SK-N-SH (cell line): ENCODE results near the gene NEUROG3. TPM values are rescaled to one million over a fixed set of nuclear protein-coding genes. Genes with fewer than 3 reads are reported as not detected.

Source experiments
- CTCF ChIA-PET: fragments of 300-600, 350-600 bp; formaldehyde crosslinking; extraction: SDS; loops from one replicate; lab custom pipeline; 2021; lab: Yijun Ruan, JAX
- POLR2A ChIA-PET: fragments of 350-600 bp; sonication (Branson Sonifier 250); formaldehyde crosslinking; extraction: SDS; loops from one replicate; lab custom pipeline; 2020; ENCODE audit warnings: antibody characterized with exemption, inconsistent platforms; lab: Yijun Ruan, JAX
- DNase-seq: peaks from one replicate; pipeline ENCODE4 v3.0.0; 2012
- H2AFZ ChIP-seq: fragments of 200-600 bp; sonication (generic); 2 replicates; pipeline ENCODE4 v1.8.1; 2016; ENCODE audit warnings: antibody characterized with exemption, mild to moderate bottlenecking, low read depth
- H3F3A ChIP-seq: fragments of 200-600 bp; sonication (generic); replicated peaks from 2 replicates; pipeline ENCODE3; 2016; ENCODE audit warnings: antibody characterized with exemption, mild to moderate bottlenecking; ENCODE audit not compliant: insufficient read depth
- H3K27ac ChIP-seq, 2 experiments: fragments of 200-500 bp in 1 of 2; fragments of 200-600 bp in 1 of 2; sonication (Bioruptor generic) in 1 of 2; sonication (generic), shearing (Covaris generic) in 1 of 2; 2 replicates each; pipeline versions ENCODE4 v1.5.1 to v1.6.1; 2014 to 2016; ENCODE audit warnings: low read depth in 2 of 2, inconsistent platforms in 1 of 2, low read length in 1 of 2, mild to moderate bottlenecking in 1 of 2, mixed read lengths in 1 of 2
- H3K27me3 ChIP-seq: fragments of 200-600 bp; sonication (generic), shearing (Covaris generic); 2 replicates; pipeline ENCODE4 v1.6.1; 2016; ENCODE audit warnings: mixed run types; ENCODE audit not compliant: insufficient read depth
- H3K36me3 ChIP-seq, 2 experiments: fragments of 200-500 bp in 1 of 2; fragments of 200-600 bp in 1 of 2; sonication (Bioruptor generic) in 1 of 2; sonication (generic) in 1 of 2; replicated peaks in 1 of 2; 2 replicates each; pipeline versions ENCODE3 to v1.5.1; 2014 to 2016; ENCODE audit warnings: low read length in 1 of 2, mild to moderate bottlenecking in 1 of 2; ENCODE audit not compliant: insufficient read depth in 2 of 2, control insufficient read depth in 1 of 2
- H3K4me1 ChIP-seq, 2 experiments: fragments of 200-500 bp in 1 of 2; fragments of 200-600 bp in 1 of 2; sonication (Bioruptor generic) in 1 of 2; sonication (generic), shearing (Covaris generic) in 1 of 2; 2 replicates each; pipeline versions ENCODE4 v1.5.1 to v1.6.1; 2014 to 2016; ENCODE audit warnings: low read depth in 1 of 2, low read length in 1 of 2, mixed run types in 1 of 2; ENCODE audit not compliant: insufficient read depth in 2 of 2, control insufficient read depth in 1 of 2
- H3K4me2 ChIP-seq: fragments of 200-600 bp; sonication (generic), shearing (Covaris generic); 2 replicates; pipeline ENCODE4 v1.6.1; 2017; ENCODE audit warnings: mixed run types
- H3K4me3 ChIP-seq, 2 experiments: fragments of 200-500 bp in 1 of 2; fragments of 200-600 bp in 1 of 2; sonication (Bioruptor generic) in 1 of 2; sonication (generic), shearing (Covaris generic) in 1 of 2; 2 replicates each; pipeline versions ENCODE4 v1.5.1 to v1.8.1; 2014 to 2016; ENCODE audit warnings: low read depth in 2 of 2, inconsistent platforms in 1 of 2, low read length in 1 of 2, mild to moderate bottlenecking in 1 of 2, mixed read lengths in 1 of 2, moderate library complexity in 1 of 2
- H3K79me2 ChIP-seq: fragments of 200-600 bp; sonication (generic); 2 replicates; pipeline ENCODE4 v1.8.1; 2017; ENCODE audit warnings: mild to moderate bottlenecking; ENCODE audit not compliant: insufficient read depth
- H3K9ac ChIP-seq: fragments of 200-600 bp; sonication (generic); 2 replicates; pipeline ENCODE4 v1.6.1; 2017; ENCODE audit warnings: mixed run types
- H3K9me2 ChIP-seq: fragments of 200-600 bp; sonication (generic); 2 replicates; pipeline ENCODE4 v1.6.1; 2017; ENCODE audit warnings: mixed run types
- H3K9me3 ChIP-seq: fragments of 200-600 bp; sonication (generic); 2 replicates; pipeline ENCODE4 v1.6.1; 2017; ENCODE audit warnings: mixed run types, mild to moderate bottlenecking, moderate library complexity
- H4K20me1 ChIP-seq: fragments of 200-600 bp; sonication (generic); 2 replicates; pipeline ENCODE4 v1.6.1; 2017; ENCODE audit warnings: mild to moderate bottlenecking, mixed run types; ENCODE audit not compliant: insufficient read depth
- ELF1 ChIP-seq: IDR thresholded peaks from 2 replicates; pipeline ENCODE4 v1.4.0; 2012
- FOXM1 ChIP-seq: IDR thresholded peaks from 2 replicates; pipeline ENCODE4 v1.4.0; 2012; ENCODE audit warnings: low read depth, mild to moderate bottlenecking
- GATA2 ChIP-seq: sonication (generic); formaldehyde crosslinking; IDR thresholded peaks from 2 replicates; pipeline ENCODE4 v1.5.0; 2020; ENCODE audit warnings: mild to moderate bottlenecking, missing genetic modification reagents
- JUND ChIP-seq: IDR thresholded peaks from 2 replicates; pipeline ENCODE4 v1.4.0; 2012
- MEF2A ChIP-seq: IDR thresholded peaks from 2 replicates; pipeline ENCODE4 v1.4.0; 2012; ENCODE audit warnings: low read depth, borderline replicate concordance
- NRF1 ChIP-seq: IDR thresholded peaks from 2 replicates; pipeline ENCODE4 v1.6.1; 2012; ENCODE audit warnings: low read depth, mild to moderate bottlenecking, low read length
- RCOR1 ChIP-seq: fragments of 150-350 bp; IDR thresholded peaks from 2 replicates; pipeline ENCODE4 v1.6.1; 2017; ENCODE audit warnings: antibody characterized with exemption, low read length
- SIN3A ChIP-seq: IDR thresholded peaks from 2 replicates; pipeline ENCODE4 v1.6.1; 2012; ENCODE audit warnings: low read depth, mild to moderate bottlenecking, low read length, moderate library complexity, borderline replicate concordance
- TAF1 ChIP-seq: IDR thresholded peaks from 2 replicates; pipeline ENCODE4 v1.6.1; 2012; ENCODE audit warnings: low read depth, mild to moderate bottlenecking, low read length, moderate library complexity, borderline replicate concordance
- WGBS: methylation state at CpG from one replicate; pipeline ENCODE4 v1.1.6; 2017; ENCODE audit warnings: low lambda C conversion rate; 5-methylcytosine and 5-hydroxymethylcytosine counted together
- polyA plus RNA-seq, 3 experiments: library from polyadenylated mRNA; depleted of rRNA; stranded (reverse); fragments of >200 nt; gene quantifications; 2 replicates each; pipeline ENCODE4 v1.2.3, GENCODE V29; 2012
- TF ChIP-seq, protein P1 (sequence below): IDR thresholded peaks from 2 replicates; pipeline ENCODE4 v1.6.1; 2012; ENCODE audit warnings: mild to moderate bottlenecking, low read depth, low read length, moderate library complexity
- TF ChIP-seq, protein P2 (sequence below): fragments of 150-350 bp; IDR thresholded peaks from 2 replicates; pipeline ENCODE4 v1.6.1; 2016; ENCODE audit warnings: mild to moderate bottlenecking, low read depth, low read length

Gene NEUROG3
- polyA plus RNA-seq, 1 of the 3 experiments (the other 2 are of a cell fraction): not detected

DNA sequence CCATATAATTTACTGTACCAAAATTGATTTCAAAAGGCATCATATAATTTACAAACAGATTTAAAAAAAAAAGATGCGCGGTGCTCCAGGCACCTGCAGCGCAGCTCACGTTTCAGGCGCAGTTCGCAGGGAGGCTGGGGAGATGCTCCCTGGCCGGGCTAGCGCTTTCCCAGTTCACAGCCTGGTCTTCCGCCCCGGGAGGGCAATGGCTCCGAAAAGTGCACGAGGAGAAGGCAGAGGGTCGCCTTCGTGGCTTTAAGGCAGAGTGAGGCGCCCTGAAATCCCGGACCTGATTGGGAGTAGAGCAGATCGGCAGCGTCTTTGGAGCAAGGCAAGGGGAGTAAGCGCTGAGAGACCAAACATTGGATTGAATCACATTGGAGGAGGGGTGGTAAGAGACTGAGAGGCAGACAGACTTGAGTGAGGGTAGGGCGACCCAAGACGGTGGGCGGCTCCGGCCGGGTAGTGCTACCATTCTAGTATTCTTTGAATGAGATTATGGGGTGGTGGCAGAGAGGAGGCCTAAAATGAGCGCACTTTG is 1.5 kb downstream of the NEUROG3 start (continued):
- TF ChIP-seq TAF1: no peak
- no peak for TF ChIP-seq FOXM1
- TF ChIP-seq, protein P1, sequence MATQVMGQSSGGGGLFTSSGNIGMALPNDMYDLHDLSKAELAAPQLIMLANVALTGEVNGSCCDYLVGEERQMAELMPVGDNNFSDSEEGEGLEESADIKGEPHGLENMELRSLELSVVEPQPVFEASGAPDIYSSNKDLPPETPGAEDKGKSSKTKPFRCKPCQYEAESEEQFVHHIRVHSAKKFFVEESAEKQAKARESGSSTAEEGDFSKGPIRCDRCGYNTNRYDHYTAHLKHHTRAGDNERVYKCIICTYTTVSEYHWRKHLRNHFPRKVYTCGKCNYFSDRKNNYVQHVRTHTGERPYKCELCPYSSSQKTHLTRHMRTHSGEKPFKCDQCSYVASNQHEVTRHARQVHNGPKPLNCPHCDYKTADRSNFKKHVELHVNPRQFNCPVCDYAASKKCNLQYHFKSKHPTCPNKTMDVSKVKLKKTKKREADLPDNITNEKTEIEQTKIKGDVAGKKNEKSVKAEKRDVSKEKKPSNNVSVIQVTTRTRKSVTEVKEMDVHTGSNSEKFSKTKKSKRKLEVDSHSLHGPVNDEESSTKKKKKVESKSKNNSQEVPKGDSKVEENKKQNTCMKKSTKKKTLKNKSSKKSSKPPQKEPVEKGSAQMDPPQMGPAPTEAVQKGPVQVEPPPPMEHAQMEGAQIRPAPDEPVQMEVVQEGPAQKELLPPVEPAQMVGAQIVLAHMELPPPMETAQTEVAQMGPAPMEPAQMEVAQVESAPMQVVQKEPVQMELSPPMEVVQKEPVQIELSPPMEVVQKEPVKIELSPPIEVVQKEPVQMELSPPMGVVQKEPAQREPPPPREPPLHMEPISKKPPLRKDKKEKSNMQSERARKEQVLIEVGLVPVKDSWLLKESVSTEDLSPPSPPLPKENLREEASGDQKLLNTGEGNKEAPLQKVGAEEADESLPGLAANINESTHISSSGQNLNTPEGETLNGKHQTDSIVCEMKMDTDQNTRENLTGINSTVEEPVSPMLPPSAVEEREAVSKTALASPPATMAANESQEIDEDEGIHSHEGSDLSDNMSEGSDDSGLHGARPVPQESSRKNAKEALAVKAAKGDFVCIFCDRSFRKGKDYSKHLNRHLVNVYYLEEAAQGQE: no peak
- TF ChIP-seq, protein P2, sequence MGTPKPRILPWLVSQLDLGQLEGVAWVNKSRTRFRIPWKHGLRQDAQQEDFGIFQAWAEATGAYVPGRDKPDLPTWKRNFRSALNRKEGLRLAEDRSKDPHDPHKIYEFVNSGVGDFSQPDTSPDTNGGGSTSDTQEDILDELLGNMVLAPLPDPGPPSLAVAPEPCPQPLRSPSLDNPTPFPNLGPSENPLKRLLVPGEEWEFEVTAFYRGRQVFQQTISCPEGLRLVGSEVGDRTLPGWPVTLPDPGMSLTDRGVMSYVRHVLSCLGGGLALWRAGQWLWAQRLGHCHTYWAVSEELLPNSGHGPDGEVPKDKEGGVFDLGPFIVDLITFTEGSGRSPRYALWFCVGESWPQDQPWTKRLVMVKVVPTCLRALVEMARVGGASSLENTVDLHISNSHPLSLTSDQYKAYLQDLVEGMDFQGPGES: no peak
- TF ChIP-seq NRF1: no peak
- no peak for TF ChIP-seq JUND
- TF ChIP-seq, all 33 proteins: peak for 0

DNA sequence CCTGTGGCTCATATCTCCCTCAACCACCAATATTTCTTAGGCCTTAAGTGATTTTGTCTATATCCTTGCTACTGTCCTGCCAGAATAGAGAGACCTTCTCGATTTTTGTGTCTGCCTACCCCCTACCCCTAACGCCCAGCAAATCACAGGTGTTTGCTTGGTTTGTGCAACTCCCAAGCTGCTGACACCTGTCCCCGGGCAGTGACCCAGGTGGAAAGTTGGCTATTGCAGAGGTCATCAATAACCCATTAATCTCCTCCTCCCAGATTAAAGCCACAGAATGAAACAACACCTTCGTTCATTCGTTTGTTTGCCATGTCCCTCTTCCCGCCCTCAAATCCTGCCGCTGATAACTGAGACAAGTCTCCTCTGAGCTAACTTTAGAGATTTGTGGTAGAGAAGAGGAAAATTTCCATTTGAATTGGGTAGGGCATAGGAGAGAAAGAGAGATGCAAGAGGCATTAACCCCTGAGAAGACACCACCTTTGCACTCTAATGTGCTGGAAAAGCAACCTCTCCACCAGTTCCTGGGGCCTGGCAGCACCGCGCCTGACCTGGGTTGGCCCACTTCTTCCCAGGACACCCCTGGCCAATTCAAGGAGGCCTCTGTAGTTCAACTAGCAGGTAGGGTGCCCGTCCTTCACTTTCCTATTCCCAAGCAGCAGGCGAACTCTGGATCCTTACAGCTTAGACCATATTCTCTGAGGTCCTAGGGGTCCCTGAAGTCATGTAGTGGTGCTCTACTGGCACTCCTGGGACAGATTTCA is 3.0 kb downstream of the NEUROG3 start:
- H3K27ac ChIP-seq: no peak overlapping the region
- TF ChIP-seq SIN3A (no peak), ELF1 (no peak), MEF2A (no peak), RCOR1 (no peak), GATA2 (no peak)
- TF ChIP-seq, protein P1: no peak
- TF ChIP-seq, protein P2: no peak
- no peak overlapping the region for H2AFZ ChIP-seq
- H3K79me2 ChIP-seq: no peaks in the 10 kb centered on the region
- POLR2A ChIA-PET: no interaction called here
- H3K4me3 ChIP-seq: no peak overlapping the region
- H3K27me3 ChIP-seq: peaks cover 71% of the 10 kb centered on the region
- no peaks in the 10 kb centered on the region for H3F3A ChIP-seq
- no peak for DNase-seq
- no peaks in the 10 kb centered on the region for H3K9me3 ChIP-seq
- H4K20me1 ChIP-seq: no peaks in the 10 kb centered on the region
- no peak overlapping the region for H3K4me2 ChIP-seq
- no peak overlapping the region for H3K9ac ChIP-seq
- H3K36me3 ChIP-seq: no peaks in the 10 kb centered on the region
- peaks cover 0 to 19% of the 10 kb centered on the region in 2 experiments; a peak in 1 of 4 replicates for H3K4me1 ChIP-seq
- CTCF ChIA-PET: interaction anchor here (0.9 to 1.3 kb wide), 2 partner anchors 66 to 344 kb away, joined by 3 read pairs; no protein-coding TSS in a partner anchor
- WGBS: 46% methylated on average over 11 of the region's 11 CpGs
- H3K9me2 ChIP-seq: no peaks in the 10 kb centered on the region
